Uterus (tissue), 4 donors: ENCODE measurements around the gene NAP1L4. TPM values are rescaled to one million over a fixed set of nuclear protein-coding genes. Genes with fewer than 3 reads are reported as not detected.

Experiments used
- DNase-seq, 2 donors: peaks; one replicate each; pipeline ENCODE4 v3.0.0-alpha.2; 2019 to 2020
- H3K27ac ChIP-seq, 2 donors: fragments of 200-600 bp; sonication (generic); 1 replicate in 1 of 2; 2 replicates in 1 of 2; pipeline ENCODE4 v1.5.1; 2016 to 2018
- H3K27me3 ChIP-seq, 2 donors: fragments of 200-600 bp; sonication (generic); one replicate each; pipeline ENCODE4 v1.5.1; 2018 to 2019; ENCODE audit warnings: control low read depth in 1 of 2
- H3K36me3 ChIP-seq, 2 donors: fragments of 200-600 bp; sonication (generic); one replicate each; pipeline ENCODE4 v1.5.1; 2019; ENCODE audit warnings: control low read depth in 1 of 2
- H3K4me1 ChIP-seq, 2 donors: fragments of 200-600 bp; sonication (generic); one replicate each; pipeline ENCODE4 v1.5.1; 2018 to 2019; ENCODE audit warnings: control low read depth in 1 of 2
- H3K4me3 ChIP-seq, 2 donors: fragments of 200-600 bp; sonication (generic); 1 replicate in 1 of 2; 2 replicates in 1 of 2; pipeline ENCODE4 v1.5.1; 2018 to 2019; ENCODE audit warnings: mild to moderate bottlenecking in 1 of 2
- H3K9me3 ChIP-seq, 2 donors: fragments of 200-600 bp; sonication (generic); one replicate each; pipeline ENCODE4 v1.5.1; 2019; ENCODE audit warnings: control low read depth in 1 of 2
- POLR2A ChIP-seq, 2 donors: fragments of 450-650 bp; IDR thresholded peaks; one replicate each; pipeline ENCODE4 v1.6.1; 2016; ENCODE audit warnings: antibody characterized with exemption in 2 of 2, mild to moderate bottlenecking in 1 of 2, moderate library complexity in 1 of 2
- intact Hi-C: fragments of 100-400 bp; cut with DNase I; formaldehyde crosslinking; loops from one replicate; pipeline ENCODE4 v1.15.1; 2023; ENCODE audit warnings: low total_unique reads
- total RNA-seq, 4 donors: library from RNA; depleted of rRNA in 3 of 4; stranded (reverse); fragments of >200 nt in 3 of 4; gene quantifications; one replicate each; pipeline versions ENCODE4 v1.1.0 to v1.2.4, GENCODE V29; 2014 to 2023
- TF ChIP-seq, protein P1 (sequence below), 4 experiments: fragments of 200-600 bp in 2 of 4; fragments of 450-650 bp in 2 of 4; sonication (generic) in 2 of 4; IDR thresholded peaks; one replicate each; pipeline ENCODE4 v1.5.1; 2016 to 2019; ENCODE audit warnings: antibody characterized with exemption in 4 of 4, mild to moderate bottlenecking in 2 of 4, moderate library complexity in 1 of 4
- donor health status: DM: yes; HTN: yes; CAD: no.

The NAP1L4 gene
- total RNA-seq, 4 donors from 2014 or later = 96.1 to 183 (median 129) TPM

DNA sequence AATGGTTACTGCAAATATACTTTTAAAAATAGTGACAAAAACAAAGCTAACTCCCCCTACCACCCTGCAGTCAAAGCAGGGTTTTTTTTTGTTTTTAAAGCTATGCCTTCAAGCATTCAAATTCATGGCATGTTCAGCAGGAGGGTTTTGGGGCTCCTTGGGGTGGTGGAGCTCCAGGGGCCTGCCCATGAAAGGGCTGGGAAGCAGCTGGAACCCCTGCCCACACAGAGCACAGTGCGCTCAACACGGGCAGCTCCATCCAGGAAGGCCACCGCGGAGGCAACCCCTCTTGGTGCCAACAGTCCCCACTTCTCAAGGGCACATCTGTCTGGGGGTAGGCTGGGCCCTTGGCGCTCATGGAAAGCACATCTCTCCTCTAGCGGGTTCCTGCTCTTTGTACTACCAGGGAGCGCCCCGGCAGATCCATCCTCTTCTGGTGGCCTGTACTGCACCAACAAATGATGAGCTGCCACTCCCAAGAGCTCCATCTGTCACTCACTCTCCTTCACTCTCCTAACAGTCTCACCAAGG lies 46.3 kb downstream of the NAP1L4 start:
- intact Hi-C loops = no loop called here
- no peak for DNase-seq
- Histone ChIP-seq H3K27ac (peak overlapping the region; percentile 47 to 75), H3K4me1 (peaks cover 0 to 5% of the 10 kb centered on the region in 2 donors), H3K9me3 (no peaks in the 10 kb centered on the region), H3K4me3 (no peak overlapping the region), H3K27me3 (no peaks in the 10 kb centered on the region), H3K36me3 (no peaks in the 10 kb centered on the region)
- TF ChIP-seq POLR2A (IDR thresholded peaks at IDR 0.05) = no peak
- TF ChIP-seq, protein P1, sequence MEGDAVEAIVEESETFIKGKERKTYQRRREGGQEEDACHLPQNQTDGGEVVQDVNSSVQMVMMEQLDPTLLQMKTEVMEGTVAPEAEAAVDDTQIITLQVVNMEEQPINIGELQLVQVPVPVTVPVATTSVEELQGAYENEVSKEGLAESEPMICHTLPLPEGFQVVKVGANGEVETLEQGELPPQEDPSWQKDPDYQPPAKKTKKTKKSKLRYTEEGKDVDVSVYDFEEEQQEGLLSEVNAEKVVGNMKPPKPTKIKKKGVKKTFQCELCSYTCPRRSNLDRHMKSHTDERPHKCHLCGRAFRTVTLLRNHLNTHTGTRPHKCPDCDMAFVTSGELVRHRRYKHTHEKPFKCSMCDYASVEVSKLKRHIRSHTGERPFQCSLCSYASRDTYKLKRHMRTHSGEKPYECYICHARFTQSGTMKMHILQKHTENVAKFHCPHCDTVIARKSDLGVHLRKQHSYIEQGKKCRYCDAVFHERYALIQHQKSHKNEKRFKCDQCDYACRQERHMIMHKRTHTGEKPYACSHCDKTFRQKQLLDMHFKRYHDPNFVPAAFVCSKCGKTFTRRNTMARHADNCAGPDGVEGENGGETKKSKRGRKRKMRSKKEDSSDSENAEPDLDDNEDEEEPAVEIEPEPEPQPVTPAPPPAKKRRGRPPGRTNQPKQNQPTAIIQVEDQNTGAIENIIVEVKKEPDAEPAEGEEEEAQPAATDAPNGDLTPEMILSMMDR (IDR thresholded peaks at IDR 0.05) = no peak

DNA sequence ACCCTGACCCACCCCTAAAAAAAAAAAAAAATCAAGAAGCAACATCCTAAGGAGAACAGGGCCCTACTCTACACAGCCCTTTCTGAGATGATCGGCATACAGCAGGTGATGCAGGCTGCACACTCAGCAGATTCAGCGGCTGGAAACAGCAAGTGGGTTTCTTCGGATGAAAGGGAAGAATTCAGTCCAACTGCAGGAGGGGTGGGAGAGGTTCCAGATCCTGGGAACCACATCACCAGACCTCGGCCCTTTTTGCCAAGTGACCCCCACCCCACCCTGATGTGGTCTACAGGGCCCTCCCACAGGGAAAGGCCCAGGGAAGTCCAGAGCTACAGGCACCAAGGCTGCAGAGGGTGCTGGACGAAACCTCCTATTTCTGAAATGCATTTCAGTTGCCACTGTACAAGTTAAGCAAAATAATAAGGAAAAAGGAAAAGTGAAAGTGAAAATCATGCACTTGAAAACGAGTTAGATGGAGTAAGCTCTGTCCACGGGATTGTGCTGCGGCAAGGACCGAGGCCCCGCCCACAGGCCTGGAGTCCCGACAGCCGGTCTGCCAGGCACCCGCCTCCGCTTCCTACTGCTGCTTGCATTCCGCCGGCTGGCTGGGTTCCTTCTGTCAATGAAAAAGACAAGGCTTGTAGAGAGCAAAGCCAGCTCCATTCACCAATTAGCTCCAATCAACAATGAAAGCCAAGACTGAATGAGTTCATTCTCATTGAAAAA lies 46.9 kb downstream of the NAP1L4 start:
- DNase-seq = peak; percentile 89
- H3K4me3 ChIP-seq = peak overlapping the region in 1 of 2 donors; percentile 30
- H3K27me3 ChIP-seq = no peaks in the 10 kb centered on the region
- H3K27ac ChIP-seq = peak overlapping the region; percentile 70 to 75
- no peak for TF ChIP-seq POLR2A (IDR thresholded peaks at IDR 0.05)
- TF ChIP-seq, protein P1 (IDR thresholded peaks at IDR 0.05) = no peak
- intact Hi-C loops = no loop called here
- peaks cover 0 to 5% of the 10 kb centered on the region in 2 donors for H3K4me1 ChIP-seq
- no peaks in the 10 kb centered on the region for H3K9me3 ChIP-seq
- no peaks in the 10 kb centered on the region for H3K36me3 ChIP-seq

DNA sequence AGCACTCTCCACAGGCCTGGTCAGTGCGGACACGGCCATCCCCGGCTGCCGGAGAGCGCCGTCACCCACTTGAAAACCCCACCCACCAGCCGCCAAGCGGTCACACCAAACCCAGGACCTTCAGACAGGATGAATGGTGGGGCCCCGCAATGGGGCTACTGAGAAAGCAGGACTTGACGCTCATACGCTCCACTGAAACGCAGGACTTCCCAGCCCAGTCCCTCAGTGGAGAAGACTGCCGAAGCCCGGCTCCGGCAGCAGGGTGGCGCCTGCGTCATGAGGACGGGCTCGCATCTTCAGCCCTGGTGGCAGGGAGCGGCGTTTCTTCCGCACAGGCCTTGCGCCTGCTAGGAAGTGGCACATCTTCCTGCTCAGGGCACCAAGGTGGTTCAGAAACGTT lies 47.6 kb downstream of the NAP1L4 start:
- DNase-seq = peak in 1 of 2 donors; percentile 15
- TF ChIP-seq, protein P1 (IDR thresholded peaks at IDR 0.05) = no peak
- TF ChIP-seq POLR2A (IDR thresholded peaks at IDR 0.05) = no peak
- H3K4me3 ChIP-seq = no peak overlapping the region
- intact Hi-C loops = no loop called here
- no peaks in the 10 kb centered on the region for H3K36me3 ChIP-seq
- H3K4me1 ChIP-seq = peaks cover 0 to 5% of the 10 kb centered on the region in 2 donors
- H3K9me3 ChIP-seq = no peaks in the 10 kb centered on the region
- H3K27ac ChIP-seq = peak overlapping the region; percentile 70 to 75
- no peaks in the 10 kb centered on the region for H3K27me3 ChIP-seq

DNA sequence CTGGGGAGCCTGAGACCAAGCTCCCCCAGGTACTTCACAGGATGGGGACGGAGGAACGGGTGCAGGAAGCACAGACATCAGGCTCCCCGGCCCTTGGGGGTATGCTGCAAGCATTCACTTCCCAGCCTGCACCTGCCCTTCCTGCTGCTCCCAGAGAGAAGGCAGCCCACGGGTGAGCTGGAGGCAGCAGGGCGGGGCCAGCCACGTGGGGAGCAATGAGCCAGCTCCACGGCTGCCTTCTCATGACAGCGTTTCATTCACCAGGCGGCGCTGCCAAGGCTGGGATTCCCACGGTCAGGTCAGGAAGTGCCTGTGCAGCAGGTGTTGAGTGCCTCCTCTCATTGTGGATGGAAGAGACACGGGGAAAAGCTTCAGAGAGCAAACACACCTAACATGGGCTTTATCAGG lies 48.4 kb downstream of the NAP1L4 start:
- H3K4me1 ChIP-seq = peaks cover 0 to 5% of the 10 kb centered on the region in 2 donors
- TF ChIP-seq, protein P1 (IDR thresholded peaks at IDR 0.05) = no peak
- TF ChIP-seq POLR2A (IDR thresholded peaks at IDR 0.05) = no peak
- intact Hi-C loops = no loop called here
- peaks cover 0 to 2% of the 10 kb centered on the region in 2 donors for H3K9me3 ChIP-seq
- H3K27ac ChIP-seq = peak overlapping the region in 1 of 2 donors; percentile 5
- no peaks in the 10 kb centered on the region for H3K36me3 ChIP-seq
- peak in 1 of 2 donors; percentile 17 for DNase-seq
- no peak overlapping the region for H3K4me3 ChIP-seq
- H3K27me3 ChIP-seq = no peaks in the 10 kb centered on the region
